NCI-H69 (cell line): ENCODE measurements around the gene GNPTAB.
"Not testable (repeated sequence)": the region's sequence is repeated elsewhere in the genome, so short reads cannot be mapped to it uniquely, and the experiment has no call there.

ENCODE experiments used
- DNase-seq: peaks from one replicate; lab custom pipeline; 2025; lab: John Stamatoyannopoulos, UW

GNPTAB gene

DNA sequence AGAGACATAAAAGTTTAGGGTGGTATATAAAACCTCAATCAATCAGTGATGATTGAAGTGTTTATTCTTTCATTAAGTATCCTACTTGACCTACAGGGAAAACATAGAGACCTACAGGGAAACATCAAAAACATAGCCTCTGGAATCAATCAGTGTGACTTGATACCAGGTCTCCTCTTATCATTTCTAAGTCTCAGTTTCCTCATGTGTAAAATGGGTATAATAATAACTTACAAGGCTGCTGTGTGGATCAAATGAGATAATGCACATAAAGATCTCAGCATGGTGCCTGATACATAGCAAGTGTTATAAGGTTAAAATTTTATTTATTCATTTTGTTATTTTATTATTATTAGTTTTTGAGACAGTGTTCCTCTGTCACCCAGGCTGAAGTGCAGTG lies 22.2 kb upstream of the GNPTAB start:
- DNase-seq: no peak

DNA sequence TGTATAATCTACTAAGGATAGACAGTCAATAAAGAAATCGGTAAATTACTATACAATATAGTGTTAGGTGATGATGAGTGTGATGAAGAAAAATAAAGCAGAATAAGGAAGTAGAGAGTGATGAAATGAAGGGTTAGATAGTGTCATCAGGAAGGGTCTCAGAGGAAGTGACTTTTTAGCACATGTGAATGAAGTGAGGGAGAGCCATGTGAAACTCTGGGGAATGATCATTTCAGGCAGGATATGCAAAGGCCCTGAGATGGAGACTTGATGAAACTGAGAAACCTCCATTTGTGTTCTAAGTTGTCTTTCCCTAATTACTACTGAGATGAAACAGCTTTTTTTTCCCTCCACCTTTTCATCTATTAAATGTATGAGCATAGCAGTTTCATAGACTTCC lies 19.4 kb upstream of the GNPTAB start:
- DNase-seq: no peak

DNA sequence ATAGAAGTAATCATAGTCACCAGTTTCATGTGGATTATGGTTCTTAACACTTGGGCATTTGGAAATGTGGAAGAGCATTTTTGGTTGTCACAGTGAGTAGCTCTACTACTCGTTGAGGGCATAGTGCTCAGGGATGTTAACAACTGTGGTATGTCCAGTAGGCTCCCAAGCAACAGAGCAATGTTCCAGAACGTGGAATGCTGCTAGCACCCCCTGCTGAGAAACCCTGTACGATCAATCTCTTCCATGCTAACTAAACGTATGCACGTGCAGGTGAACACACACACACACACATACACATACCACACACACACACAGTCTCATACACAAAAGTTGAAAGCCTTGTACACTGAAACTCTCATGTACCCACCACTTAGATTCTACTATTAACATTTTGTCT lies 16.6 kb upstream of the GNPTAB start:
- DNase-seq: no peak

DNA sequence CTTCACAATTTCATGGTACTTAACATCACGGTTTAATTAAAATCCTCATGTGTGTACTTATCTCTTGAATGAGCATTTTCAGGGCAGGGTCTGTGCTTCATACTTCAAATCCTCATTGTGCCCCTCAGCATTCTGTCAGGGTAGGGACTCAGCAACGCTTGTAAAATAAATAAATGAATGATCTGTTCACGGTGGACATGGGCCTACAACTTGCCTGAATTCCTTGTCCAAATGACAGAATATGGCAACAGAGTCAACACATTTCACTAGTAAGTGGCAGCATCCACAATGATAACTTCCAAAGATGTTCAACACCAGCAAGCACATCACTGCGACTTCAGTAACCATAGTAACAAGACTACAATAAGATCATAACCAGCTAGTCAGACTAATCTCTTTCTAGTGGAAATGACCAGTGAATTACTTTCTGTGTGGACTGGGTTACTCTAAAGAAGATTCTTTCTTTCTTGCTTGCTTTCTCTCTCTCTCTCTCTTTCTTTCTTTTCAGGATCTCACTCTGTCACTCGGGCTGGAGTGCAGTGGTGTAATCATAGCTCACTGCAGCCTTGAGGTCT lies 14.5 kb upstream of the GNPTAB start:
- DNase-seq: no peak

DNA sequence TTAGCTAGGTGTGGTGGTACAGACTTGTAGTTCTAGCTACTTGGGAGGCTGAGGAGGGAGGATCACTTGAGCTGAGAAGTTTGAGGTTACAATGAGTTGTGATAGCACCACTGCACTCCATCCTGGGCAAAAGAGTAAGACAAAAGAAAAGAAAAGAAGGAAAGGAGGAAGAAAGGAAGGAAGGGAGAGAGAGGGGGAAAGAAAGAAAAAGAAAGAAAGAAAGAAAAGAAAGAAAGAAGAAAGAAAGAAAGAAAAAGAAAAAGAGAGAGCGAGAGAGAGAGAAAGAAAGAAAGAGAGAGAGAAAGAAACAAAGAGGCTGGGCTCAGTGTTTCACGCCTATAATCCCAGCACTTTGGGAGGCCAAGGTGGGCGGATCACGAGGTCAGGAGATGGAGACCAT lies 10.3 kb upstream of the GNPTAB start:
- DNase-seq: no peak

DNA sequence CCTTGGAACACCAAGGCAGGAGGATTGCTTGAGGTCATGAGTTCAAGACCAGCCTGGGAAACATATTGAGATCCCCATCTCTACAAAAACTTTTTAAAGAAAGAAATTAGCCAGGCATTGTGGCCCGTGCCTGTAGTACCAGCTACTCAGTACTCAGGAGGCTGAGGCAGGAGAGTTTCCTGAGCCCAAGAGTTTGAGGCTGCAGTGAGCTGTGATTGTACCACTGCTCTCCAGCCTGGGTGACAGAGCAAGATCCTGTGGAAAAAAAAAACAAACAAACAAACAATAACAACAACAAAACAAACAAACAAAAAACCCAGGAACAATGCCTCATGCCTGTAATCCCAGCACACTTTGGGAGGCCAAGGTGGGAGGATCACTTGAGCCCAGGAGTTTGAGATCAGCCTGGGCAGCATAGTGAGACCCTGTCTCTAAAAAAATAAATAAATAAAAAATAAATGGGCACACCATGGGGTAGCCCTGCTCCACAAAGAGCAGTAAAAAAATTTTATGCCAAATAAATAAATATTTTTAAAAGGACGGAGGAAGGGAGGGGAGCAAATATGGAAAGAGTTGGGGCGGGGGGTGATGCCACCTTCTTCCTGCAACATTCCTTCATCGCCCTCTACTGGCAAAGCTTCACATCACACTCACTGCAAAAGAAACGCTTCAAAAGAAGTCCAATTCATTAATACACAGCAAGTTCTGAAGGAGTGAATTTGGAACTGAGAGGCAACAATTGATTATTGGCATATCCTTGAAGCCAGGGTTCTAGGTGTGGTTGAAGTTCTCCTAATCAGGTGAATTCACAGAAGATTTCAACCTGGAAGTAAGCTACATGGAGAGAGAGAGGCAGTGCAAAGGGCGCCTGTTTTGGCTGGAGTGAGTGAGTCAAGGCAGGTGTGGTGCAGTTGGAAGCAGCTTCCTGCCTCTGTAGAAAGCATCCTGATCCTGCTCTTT lies 8.8 kb upstream of the GNPTAB start:
- peak; percentile 72 for DNase-seq

DNA sequence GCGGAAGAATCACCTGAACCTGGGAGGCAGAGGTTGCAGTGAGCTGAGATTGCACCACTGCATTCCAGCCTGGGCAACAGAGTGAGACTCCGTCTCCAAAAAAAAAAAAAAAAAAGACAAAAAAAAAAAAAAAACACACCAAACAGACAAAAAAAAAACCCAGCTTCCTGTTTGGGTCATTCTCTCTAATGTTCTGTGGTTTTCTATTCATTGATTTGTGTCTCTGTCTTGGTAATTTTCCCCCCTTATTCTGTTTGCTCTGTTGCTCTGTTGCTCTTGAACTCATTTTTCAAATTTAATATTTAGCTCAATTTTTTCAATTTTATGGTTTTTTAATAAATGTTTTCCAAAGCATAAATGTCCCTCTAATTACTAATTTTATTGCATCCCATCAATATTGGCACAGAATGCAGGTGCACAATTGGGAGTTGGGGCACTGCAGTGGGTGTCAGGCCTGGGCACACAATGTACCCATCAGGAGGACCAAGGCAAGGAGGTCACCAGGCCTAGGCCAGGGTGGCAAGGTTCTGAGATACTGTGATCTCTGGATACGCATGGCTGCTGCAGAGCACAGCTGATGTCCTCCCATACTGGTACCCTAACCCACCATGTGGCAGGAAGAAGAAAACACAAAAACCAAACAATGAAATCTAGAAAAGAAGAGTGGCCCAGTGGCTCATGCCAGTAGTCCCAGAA lies 8.0 kb upstream of the GNPTAB start:
- no peak for DNase-seq

DNA sequence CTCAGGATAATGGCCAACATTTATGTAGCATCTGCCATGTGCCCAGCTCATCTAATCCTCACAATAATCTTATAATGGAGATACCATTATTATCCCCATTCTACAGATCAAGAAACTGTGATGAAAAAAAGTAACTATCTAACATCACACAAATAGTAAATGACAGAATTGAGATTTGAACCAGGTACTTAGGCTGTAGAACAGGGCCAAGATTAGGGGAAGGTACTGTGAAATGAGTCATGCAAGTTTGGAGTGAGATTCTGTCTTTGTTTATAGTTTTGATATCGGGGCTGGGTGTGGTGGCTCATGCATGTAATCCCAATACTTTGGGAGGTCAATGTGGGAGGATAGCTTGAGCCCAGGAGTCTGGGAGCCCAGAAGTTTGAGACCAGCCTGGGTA lies 1.3 kb upstream of the GNPTAB start:
- no peak for DNase-seq

DNA sequence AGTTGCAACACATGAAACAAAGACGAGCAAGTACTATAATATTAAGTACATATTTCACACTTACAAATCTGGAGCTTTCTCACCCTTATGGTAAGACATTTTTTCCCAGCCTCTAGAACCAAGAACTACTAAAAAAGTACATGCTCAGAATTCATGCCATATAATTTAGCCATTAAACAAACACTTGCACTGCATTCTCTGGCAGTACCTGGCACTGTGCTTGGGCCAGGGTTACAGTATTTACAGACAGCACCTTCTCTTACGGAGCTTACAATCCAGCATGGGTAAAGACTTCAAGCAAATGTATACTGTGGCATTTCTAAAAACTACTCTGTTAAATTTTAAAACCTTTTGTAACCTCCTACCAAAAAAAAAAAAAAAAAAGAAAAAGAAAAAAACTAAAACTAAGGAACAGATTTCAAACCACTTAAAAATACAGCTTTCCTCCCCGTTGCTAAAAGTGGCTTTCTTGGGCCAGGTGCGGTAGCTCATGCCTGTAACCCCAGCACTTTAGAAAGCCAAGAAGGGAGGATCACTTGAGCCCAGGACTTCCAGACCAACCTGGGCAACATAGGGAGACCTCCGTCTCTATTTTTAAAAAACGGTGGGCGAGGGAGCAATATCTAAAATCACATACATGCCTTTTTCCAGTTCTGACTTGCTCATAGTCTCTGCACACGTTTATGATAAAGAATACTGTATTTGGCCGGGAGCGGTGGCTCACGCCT lies 956 bp downstream of the GNPTAB start:
- peak; percentile 76 for DNase-seq

DNA sequence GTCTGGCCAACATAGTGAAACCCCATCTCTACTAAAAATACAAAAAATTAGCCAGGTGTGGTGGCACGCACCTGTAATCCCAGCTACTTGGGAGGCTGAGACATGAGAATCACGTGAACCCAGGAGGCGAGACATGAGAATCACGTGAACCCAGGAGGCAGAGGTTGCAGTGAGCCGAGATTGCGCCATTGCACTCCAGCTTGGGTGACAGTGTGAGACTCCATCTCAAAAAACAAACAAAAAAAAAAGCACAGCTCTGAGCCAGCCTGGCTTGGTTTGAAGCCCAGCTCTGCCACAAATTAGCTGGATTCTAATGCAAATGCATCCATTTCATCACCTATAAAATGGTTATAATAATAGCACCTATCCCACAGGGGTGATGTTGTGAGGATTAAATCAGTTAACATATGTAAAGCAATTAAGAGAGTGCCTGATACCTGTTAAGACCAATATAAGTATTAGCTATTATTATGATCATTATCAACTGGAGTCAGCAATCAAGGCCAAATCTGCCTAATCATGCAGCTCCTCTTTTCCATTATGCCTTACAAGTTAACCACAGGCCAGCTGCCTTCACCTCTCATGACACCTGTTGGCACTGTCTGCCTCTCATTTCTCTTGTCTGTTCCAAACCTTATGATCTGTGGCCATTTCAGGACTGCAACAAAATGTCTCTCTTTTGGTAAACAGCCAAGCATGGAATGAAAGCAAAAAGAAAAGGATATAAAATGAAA lies 2.1 kb downstream of the GNPTAB start:
- peak; percentile 42 for DNase-seq

DNA sequence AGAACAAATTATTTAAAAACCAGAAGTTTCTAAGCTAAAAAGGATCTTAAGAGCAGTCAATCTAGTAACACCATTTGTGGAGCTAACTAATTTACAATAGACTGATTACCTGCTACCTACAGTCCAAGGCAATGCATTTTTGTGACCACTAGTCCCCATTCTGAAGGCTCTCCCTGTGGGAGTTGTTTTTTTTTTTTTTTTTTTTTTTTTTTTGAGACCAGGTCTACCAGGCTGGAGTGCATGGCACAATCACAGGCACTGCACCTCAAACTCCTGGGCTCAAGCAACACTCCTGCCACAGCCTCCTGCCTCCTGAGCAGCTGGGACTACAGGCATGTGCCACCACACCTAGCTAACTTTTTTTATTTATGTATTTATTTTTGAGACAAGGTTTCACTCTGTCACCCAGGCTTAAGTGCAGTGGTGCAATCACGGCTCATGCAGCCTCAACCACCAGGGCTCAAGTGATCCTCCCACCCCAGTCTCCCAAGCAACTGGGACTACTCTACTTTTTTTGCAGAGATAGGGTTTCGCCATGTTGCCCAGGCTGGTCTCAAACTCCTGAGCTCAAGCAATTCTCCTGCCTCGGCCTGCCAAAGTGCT lies 3.9 kb downstream of the GNPTAB start:
- DNase-seq: peak; percentile 7

DNA sequence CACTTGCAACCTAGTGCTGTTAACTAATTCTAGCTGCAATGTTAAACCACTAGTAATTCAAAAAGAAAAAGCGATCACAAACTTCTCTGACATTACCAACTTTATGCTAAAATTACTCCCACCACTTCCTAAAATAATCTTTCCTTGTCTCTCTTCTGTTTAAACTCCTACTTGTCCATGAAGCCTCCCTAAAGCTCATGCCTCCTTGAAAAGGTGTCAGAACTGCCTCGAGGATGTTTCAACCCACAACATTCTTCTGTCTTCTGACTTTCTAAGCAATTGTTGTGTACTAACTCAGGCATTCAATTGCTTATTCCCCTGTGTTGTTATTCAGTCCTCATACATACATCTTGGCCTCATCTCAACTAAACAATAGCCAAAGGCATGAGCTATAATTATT lies 5.9 kb downstream of the GNPTAB start:
- DNase-seq: no peak

DNA sequence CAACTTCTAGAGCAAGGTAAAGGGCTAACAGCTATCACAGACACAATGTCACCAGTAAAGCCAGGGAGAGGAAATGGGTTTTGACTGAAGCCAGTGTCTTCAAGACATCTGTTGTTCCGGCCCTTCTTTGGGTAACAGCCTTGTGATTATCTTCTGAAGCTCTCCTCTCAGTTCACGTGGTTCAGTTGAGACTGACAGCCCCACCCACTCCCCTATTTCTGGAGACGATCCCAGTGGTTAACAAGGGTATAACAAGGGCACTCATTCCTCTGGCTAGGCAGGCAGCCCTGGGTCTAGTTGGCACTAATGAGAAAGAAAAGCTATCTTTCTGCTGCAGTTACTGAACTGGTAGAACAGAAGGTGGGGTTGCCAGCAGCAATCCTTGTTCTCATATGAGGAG lies 6.9 kb downstream of the GNPTAB start:
- peak; percentile 83 for DNase-seq

DNA sequence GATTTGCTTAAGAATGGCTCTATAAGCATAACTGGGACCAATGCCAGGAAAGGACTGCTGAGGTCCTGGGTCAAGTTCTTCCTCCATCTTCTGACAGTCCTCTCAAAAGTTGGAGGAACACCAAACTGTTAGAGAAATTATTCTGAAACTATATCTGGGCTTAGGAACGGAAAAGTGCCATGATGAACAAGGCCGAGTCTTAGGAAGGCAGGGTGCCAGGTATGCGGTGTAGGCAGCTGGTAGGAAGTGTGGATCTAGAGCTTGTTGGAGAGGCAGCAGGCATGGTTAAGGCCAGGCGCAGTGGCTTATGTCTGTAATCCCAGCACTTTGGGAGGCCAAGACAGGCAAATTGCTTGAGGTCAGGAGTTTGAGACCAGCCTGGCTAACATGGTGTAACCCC lies 7.7 kb downstream of the GNPTAB start:
- DNase-seq: no peak

DNA sequence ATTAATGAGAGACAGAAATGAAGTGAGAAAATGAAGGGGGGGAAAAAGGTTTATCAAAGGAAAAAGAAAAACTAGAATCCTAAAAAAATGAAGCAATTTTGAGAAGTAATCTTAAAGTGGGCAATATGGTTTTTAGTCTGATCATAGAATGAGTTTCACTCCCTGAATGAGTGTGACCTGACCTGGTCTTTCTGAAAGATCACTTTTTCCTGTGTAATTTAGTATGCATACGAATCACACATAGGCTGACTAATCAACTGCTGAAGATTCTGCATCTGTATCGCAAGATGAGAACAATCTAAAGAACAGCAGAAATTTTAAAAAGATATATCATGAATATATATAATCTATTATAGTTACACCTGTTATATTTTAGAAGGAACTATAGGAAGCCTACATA lies 11.3 kb downstream of the GNPTAB start:
- DNase-seq: no peak

DNA sequence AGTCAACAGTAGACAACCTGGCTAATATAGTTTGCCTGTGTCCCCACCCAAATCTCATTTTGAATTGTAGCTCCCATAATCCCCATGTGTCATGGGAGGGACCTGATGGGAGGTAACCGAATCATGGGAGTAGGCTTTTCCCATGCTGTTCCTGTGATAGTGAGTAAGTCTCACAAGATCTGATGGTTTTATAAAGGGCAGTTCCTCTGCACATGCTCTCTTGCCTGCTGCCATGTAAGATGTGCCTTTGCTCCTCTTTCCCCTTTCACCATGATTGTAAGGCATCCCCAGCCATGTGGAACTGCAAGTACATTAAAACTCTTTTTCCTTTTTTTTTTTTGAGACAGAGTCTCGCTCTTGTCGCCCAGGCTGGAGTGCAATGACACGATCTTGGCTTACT lies 12.1 kb downstream of the GNPTAB start:
- DNase-seq: not testable (repeated sequence)

DNA sequence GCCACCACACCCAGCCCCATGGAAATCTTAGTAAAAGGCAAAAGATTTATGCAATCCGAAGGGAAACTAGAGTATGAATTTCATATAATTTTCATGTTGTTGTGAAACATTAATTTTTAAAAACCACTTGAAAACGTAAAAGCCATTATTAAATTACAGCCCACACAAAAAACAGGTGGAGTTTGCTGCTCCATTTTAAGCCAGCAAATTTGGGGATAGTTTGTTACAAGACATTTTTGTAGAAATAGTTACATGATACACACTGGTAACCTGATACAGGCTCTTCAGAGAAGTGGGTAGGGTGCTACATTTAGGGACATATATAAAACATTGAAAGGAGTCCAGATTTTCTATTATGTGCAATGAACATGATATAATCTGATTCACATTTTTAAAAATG lies 17.6 kb downstream of the GNPTAB start:
- DNase-seq: peak; percentile 8

DNA sequence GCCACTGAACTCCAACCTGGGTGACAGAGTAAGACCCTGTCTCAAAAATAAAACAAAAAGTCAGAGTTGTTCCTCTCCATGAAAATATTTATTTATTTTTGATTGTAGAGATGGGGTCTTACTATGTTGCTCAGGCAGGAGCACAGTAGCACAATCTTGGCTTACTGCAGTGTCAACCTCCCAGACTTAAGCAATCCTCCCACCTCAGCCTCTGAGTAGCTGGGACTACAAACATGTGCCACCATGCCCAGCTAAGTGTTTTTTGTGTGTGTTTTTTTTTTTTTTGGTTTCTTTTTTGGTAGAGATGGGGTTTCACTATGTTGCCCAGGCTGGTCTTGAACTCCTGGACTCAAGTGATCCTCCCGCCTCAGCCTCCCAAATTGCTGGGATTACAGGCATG lies 18.0 kb downstream of the GNPTAB start:
- DNase-seq: not testable (repeated sequence)

DNA sequence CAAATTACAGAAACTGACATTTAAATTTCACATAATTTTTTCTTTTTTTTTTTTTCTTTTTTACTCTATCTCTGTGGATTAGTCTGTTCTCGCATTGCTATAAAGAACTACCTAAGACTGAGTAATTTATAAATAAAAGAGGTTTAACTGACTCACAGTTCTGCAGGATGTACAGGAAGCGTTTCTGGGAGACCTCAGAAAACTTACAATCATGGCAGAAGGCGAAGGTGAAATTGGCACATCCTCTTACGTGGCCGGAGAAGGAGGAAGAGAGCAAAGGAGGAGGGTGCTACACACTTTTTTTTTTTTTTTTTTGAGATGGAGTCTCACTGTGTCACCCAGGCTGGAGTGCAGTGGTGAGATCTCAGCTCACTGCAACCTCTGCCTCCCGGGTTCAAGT lies 19.4 kb downstream of the GNPTAB start:
- not testable (repeated sequence) for DNase-seq

DNA sequence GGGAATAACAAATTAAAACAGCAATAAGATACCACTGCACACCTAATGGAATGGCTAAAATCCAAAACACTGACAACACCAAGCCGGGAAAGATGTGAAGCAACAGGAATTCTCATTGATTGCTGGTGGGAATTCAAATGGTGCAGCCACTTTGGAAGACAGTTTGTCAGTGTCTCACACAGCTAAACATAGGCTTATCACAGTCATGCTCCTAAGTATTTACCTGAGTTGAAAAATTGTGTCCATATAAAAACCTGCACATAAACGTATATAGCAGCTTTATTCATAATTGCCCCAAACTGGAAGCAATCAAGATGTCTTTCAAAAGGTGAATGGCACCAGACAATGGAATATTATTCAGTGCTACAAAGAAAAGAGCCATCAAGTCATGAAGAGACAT lies 21.6 kb downstream of the GNPTAB start:
- no peak for DNase-seq

DNA sequence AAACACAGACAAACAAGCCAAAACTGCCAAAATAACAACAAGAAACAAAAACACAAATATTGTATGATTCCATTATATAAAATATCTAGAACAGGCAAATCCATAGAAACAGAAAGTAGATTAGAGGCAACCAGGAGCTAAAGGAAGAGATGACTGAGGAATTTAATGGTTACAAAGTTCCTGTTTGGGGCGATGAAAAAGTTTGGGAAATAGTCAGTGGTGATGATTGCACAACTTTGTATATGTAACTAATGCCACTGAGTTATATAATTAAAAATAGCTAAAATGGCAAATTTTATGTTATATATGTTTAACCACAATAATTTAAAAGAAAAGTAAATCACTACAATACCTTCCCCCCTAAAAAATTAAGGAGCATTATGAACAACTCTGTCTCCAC lies 24.5 kb downstream of the GNPTAB start:
- no peak for DNase-seq
